Ovary (tissue), 9 donors: ENCODE measurements around the gene VAV2. TPM values are rescaled to one million over a fixed set of nuclear protein-coding genes. Genes with fewer than 3 reads are reported as not detected.

Experiments
- DNase-seq, 5 donors: peaks; one replicate each; pipeline ENCODE4 v3.0.0-alpha.2; 2019 to 2020
- H3K27ac ChIP-seq, 2 donors: fragments of 200-600 bp; one replicate each; pipeline versions ENCODE4 v1.5.1 to v1.8.0; 2019 to 2022
- H3K27me3 ChIP-seq: fragments of 200-600 bp; one replicate; pipeline ENCODE4 v1.8.0; 2022
- H3K36me3 ChIP-seq: fragments of 200-600 bp; sonication (generic); one replicate; pipeline ENCODE4 v1.5.1; 2019
- H3K4me1 ChIP-seq: one replicate; pipeline ENCODE4 v1.8.1; 2013; ENCODE audit warnings: mild to moderate bottlenecking, moderate library complexity; ENCODE audit not compliant: insufficient read depth
- H3K4me3 ChIP-seq: fragments of 200-600 bp; sonication (generic); one replicate; pipeline ENCODE4 v1.5.1; 2017
- H3K9me3 ChIP-seq, 2 donors: fragments of 200-600 bp in 1 of 2; sonication (generic) in 1 of 2; one replicate each; pipeline versions ENCODE4 v1.5.1 to v1.8.1; 2013 to 2019; ENCODE audit warnings: mild to moderate bottlenecking in 1 of 2, moderate library complexity in 1 of 2
- CTCF ChIP-seq, 3 donors: fragments of 450-650 bp in 2 of 3; fragments of 200-600 bp in 1 of 3; IDR thresholded peaks; one replicate each; pipeline versions ENCODE4 v1.5.1 to v1.8.0; 2016 to 2022; ENCODE audit warnings: antibody characterized with exemption in 3 of 3, mild to moderate bottlenecking in 1 of 3
- EP300 ChIP-seq: sonication (generic); formaldehyde crosslinking; IDR thresholded peaks from one replicate; pipeline ENCODE4 v1.6.1; 2017; ENCODE audit warnings: antibody characterized with exemption
- POLR2A ChIP-seq: fragments of 450-650 bp; IDR thresholded peaks from one replicate; pipeline ENCODE4 v1.6.1; 2017; ENCODE audit warnings: antibody characterized with exemption, mild to moderate bottlenecking, moderate library complexity
- WGBS, 3 donors: extraction: QIAGEN DNeasy Blood & Tissue Kit in 1 of 3; methylation state at CpG; one replicate each; pipeline versions ENCODE4 v1.1.5 to v1.1.7; 2013 to 2017; 5-methylcytosine and 5-hydroxymethylcytosine counted together
- intact Hi-C, 4 donors: fragments of 100-400 bp; cut with DNase I; formaldehyde crosslinking; loops; one replicate each; pipeline versions ENCODE4 v1.11.0 to v1.15.1; 2022 to 2023
- polyA plus RNA-seq, 2 donors: library from polyadenylated mRNA; stranded (reverse); fragments of 200-250 nt in 1 of 2; fragments of 350-450 nt in 1 of 2; fragmentation: Illumina TruSeq in 1 of 2; extraction: RNeasy Lipid Tissue Mini Kit (QIAGEN cat#74804) in 1 of 2; gene quantifications; one replicate each; pipeline ENCODE4 v1.2.3, GENCODE V29; 2013 to 2014
- total RNA-seq, 7 donors: library from RNA; depleted of rRNA in 2 of 7; stranded (reverse); fragments of >200 nt in 2 of 7; fragmentation: NEBNext Ultra II Directional in 3 of 7; extraction: Animal tissue kit (Norgen Biotek cat#: 25700) in 3 of 7; gene quantifications; one replicate each; pipeline versions ENCODE4 v1.1.0 to v1.2.4, GENCODE V29; 2016 to 2023
- donor health status: DM: no; HTN: no; CAD: no; lungs with moderate emphysema.
- donor health status: DM: no; HTN: no; CAD: no.
- donor health status: Bipolar disorder and iron deficiency.
- donor health status: DM: yes; HTN: yes; CAD: no.
- donor health status: DM: no; HTN: no; CAD: no.
- donor health status: DM: yes; HTN: yes; CAD: no.

VAV2 gene
- total and polyA plus RNA-seq, 9 donors, result 3.7 to 14.1 (median 7.8) TPM

- DNase-seq, result no peak
- intact Hi-C loops, result no loop called here
- no peaks in the 10 kb centered on the region for H3K9me3 ChIP-seq
- H3K4me3 ChIP-seq, result no peak overlapping the region
- H3K36me3 ChIP-seq, result no peaks in the 10 kb centered on the region
- H3K27ac ChIP-seq, result no peak overlapping the region
- H3K4me1 ChIP-seq, result no peaks in the 10 kb centered on the region
- WGBS, 3 donors, result 79 to 90% (median 84%) methylated on average over 11 of the region's 11 CpGs
- TF ChIP-seq POLR2A (no peak), EP300 (no peak), CTCF (IDR thresholded peaks at IDR 0.05) (no peak)
- no peaks in the 10 kb centered on the region for H3K27me3 ChIP-seq
These were observed 193.0 kb downstream of the VAV2 start for GRCh38 chr9:133799106-133799505.

GRCh38 chr9:133798160-133798559, 194.0 kb downstream of the VAV2 start:
- WGBS, 3 donors, result 88 to 95% (median 91%) methylated on average over 9 of the region's 9 CpGs
- no peak overlapping the region for H3K27ac ChIP-seq
- no peak for DNase-seq
- TF ChIP-seq POLR2A (no peak), EP300 (no peak), CTCF (IDR thresholded peaks at IDR 0.05) (no peak)
- no peaks in the 10 kb centered on the region for H3K27me3 ChIP-seq
- no peak overlapping the region for H3K4me3 ChIP-seq
- H3K4me1 ChIP-seq, result no peaks in the 10 kb centered on the region
- intact Hi-C loops, result no loop called here
- no peaks in the 10 kb centered on the region for H3K36me3 ChIP-seq
- H3K9me3 ChIP-seq, result no peaks in the 10 kb centered on the region

- intact Hi-C loops, result no loop called here
- Histone ChIP-seq H3K4me3 (no peak overlapping the region), H3K4me1 (no peaks in the 10 kb centered on the region), H3K27me3 (no peaks in the 10 kb centered on the region), H3K36me3 (no peaks in the 10 kb centered on the region), H3K9me3 (no peaks in the 10 kb centered on the region), H3K27ac (no peak overlapping the region)
- TF ChIP-seq CTCF (IDR thresholded peaks at IDR 0.05), result no peak
- no peak for TF ChIP-seq EP300
- TF ChIP-seq POLR2A, result no peak
- DNase-seq, result no peak
- WGBS, 3 donors, result 79 to 84% (median 82%) methylated on average over 21 to 22 of the region's 22 CpGs
These were observed 194.6 kb downstream of the VAV2 start for GRCh38 chr9:133797406-133798105.

GRCh38 chr9:133796562-133796961, 195.6 kb downstream of the VAV2 start:
- Histone ChIP-seq H3K9me3 (no peaks in the 10 kb centered on the region), H3K4me3 (no peak overlapping the region), H3K27me3 (no peaks in the 10 kb centered on the region), H3K4me1 (no peaks in the 10 kb centered on the region), H3K36me3 (no peaks in the 10 kb centered on the region), H3K27ac (no peak overlapping the region)
- intact Hi-C loops, result no loop called here
- 88 to 94% (median 89%) methylated on average over 10 to 11 of the region's 11 CpGs for WGBS, 3 donors
- TF ChIP-seq EP300, result no peak
- TF ChIP-seq POLR2A, result no peak
- no peak for TF ChIP-seq CTCF (IDR thresholded peaks at IDR 0.05)
- no peak for DNase-seq
